Measurements from ENCODE around the gene SETBP1. TPM values are rescaled to one million over a fixed set of nuclear protein-coding genes. Genes with fewer than 3 reads are reported as not detected.

Gene SETBP1
- polyA plus RNA-seq (2014; cell fraction: cytosol; rRNA removed): 3.3 and 5.3 TPM in 2 replicates
- polyA plus RNA-seq (2014; cell fraction: nucleus; rRNA removed): 2.5 and 4.6 TPM in 2 replicates

DNA sequence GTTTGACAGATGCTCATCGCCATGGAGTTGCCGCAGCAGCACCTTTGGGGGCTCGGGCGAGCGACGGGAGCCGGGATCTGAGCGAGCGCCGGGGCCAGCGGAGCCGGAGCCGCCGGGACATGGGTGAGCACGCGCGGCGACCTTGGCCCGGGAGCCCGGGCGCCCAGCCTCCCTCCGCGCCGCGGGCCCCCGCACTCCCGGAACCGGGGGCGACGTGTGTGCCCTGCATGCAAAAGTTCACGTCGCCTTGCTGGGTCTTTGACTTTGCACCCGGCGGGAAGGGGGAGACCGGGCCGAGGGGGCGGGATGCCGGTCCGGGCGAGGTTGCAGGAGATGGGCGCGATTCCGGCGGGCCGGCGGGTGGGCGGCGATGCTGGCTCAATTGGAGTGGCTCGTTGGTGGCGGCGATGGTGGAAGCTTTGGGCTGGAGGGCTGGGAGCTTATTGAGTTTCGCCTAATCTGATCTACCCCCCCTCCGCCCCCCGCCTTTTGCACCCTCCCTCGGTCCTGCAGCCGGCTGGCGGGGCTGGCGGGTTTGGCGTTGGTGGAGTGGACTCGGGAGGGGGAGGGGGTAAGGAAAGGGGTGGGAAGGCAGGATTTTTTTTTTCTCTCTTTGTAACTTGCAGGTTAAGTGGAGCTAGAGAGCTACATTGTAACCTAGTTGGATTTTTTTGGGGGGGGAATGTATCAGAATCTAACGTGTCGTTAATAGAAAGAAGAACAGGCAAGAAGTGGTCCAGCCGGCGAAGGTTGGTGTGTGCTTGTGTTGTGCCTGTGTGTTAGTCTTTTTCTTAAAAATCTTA is at the start of gene SETBP1:
Gene SETBP1 (plus strand): TSS at position 616 of the 803 bp plus-strand sequence. CDS start 20,459 bp downstream, outside the sequence.
- DNase-seq (ENCODE audit: low spot score): peak; percentile 80

DNA sequence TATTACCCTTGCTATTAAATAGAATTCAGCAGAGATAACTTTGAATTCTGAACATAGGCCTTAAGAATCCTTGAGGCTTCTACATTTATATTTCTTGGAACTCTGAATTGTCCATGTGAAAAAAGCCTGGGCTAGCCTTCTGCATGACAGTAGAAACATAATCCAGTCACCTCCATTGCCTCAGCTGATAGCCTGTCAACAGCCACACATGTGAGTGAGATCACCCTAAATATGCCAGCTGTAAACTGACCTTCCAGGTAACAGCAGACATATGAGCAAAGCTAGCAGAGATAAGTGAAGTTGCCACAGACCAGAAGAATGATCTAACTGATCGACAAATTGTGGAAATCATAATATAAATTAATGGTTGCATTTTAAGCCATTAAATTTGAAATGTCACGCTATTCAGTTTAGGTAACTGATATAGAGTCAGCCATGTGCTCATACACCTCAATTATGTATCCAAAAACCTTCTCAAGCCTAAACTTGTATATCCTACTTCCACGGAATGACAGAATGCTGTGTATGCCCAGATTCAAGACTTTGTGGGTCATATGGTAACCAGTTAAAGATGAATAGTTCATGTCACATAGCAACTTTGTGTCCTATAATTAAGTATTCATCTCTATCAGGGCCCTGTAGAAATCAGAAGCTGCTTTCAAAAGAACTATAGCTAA is 48.1 kb upstream of the SETBP1 start:
- no peak for DNase-seq (ENCODE audit: low spot score)

DNA sequence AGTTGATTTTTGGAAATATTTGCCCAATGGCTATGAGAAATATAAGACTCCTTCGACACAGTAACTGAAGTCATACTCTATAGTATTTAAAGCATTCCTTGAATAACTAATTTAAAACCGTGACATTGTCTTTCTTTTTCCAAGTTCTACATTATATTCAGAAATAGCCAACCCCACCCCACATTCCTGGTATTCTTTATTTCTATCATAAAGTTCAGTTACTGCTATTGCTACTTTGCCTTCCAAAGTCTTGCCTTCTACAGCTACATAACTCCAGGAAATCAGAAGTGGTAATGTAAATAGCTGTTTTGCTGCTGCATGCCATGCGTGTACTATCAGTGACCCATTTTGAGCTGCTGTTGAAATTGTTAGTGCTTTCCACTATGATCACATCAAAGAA is 45.1 kb upstream of the SETBP1 start:
- no peak for DNase-seq (ENCODE audit: low spot score)

DNA sequence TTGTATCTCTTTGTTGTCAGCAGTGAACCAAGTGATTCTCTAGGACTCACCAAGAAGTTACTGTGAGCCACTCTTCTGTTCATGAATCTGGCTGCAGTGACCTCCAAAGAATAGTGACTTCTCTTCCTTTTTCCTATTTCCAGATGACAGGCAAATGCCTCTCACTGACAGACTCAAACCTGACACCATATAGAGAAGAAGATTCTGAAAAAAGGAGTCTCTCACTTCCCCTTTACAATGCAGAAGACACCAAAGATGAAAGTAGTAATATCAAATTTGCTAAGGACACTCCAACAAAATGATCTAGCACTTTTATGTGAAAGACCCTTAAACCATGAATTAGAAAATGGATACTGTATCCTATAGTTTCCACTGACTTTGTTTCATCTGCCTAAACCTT is 44.4 kb upstream of the SETBP1 start:
- DNase-seq (ENCODE audit: low spot score): no peak

DNA sequence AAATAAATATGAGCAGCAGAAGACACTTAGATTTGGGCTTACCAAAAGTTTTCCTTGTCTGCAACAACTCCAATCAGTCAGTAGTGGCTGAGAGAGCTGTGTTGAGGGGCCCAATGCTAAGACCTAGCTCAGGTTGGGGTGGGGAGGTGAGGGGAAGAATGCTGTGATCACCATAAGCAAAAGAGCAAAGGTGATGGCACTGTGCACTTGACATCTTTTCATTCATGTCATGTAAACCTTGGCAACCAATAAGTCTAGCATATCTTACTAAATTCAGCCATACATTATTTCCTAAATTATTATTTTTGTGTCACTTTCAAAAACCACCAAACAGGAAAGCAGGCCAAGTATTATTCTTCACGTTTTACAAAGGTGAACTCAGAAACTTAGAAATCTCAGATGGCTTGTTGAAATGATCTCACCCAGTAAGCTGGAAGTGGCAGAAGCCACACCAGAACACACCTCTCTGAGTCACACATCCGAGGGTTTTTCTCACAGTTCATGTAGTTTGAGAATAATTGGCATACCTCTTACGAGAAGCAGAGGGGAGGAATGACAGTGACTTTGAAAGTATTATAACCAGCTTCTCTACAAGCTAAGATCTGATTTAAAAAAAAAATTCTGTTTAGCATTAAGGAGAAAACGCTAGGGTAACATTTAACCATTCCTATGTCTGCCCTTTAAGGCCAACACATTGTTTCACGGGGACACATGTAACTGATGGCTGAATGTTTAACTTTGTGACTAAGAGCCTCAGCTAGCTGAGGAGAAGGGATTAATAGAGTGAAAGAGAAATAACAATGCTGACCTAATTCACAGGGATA is 43.3 kb upstream of the SETBP1 start:
- no peak for DNase-seq (ENCODE audit: low spot score)

DNA sequence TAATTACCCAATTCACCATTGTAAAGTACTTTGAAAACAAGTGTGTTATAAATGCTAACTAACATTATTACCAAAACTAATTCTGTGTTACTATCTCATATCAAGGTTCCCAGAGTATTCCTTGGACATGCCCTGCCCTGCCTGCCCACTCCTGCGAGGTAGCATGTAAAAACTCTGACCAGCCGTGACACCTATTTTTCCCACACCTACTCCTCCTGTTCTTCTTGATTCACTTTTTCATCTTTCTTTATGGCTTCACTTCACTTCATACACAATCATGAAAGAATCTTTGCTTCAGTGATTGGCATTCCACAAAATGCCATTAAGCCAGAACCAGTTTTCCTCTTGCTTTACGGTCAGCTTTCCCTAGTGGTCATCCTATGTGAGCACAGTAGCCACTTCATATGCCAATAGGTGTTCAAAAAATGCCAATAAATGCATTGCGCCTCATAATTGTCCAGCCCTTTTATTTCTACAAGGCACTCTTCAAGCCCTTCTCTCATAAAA is 42.6 kb upstream of the SETBP1 start:
- DNase-seq (ENCODE audit: low spot score): no peak

DNA sequence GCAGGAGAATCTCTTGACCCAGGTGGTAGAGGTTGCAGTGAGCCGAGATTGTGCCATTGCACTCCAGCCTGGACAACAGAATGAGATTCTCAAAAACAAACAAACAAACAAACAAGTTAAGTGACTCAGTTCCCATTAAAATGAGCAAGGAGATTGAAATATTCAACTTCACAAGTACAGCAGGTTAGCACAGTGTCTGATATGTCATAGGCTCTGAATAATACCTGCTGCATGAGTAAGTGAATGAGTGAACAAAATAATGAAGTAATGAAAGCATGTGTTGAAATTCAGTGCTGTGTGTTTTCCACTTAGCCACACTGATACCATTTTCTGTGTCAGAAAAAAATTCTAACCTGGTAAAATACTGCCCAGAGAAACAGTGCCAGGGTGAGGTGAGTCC is 41.9 kb upstream of the SETBP1 start:
- no peak for DNase-seq (ENCODE audit: low spot score)

DNA sequence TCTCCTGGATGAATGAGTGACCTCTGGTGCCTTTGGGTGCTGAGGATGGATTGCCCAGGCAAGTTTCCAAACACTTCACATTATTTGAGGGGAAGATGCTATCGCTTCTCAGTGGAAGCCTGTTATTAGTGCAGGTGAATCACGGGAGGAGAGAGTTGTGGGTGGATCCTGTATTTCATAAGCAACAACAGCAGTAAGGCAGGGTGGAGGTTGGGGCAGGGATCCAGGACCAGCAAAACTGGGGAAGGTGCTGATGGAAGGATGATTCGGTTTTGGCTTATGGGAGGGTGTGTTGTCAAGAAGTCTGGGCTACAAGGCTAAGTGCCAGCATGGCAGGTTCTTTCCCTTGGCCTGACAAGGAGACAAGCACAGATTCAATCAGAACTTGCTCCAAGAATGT is 37.7 kb upstream of the SETBP1 start:
- DNase-seq (ENCODE audit: low spot score): no peak

DNA sequence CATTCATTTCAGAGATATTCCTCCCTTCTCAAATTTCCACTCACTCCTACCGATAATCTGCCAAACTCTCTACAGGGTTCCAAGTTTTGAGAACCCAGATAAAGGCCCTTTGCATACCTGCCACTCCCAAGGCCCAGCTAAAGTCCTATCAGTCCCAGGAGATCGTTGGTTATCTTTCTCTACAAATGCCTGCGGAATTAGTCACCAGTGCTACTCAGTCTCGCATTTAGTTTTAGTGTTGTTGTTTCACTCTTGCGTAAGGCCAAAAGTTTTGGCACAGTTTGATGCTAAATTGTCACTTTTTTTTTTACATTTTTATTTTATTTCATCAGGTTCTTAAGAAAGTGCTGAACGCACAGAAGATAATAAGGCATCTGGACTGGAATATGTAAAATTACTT is 29.2 kb upstream of the SETBP1 start:
- DNase-seq (ENCODE audit: low spot score): no peak

DNA sequence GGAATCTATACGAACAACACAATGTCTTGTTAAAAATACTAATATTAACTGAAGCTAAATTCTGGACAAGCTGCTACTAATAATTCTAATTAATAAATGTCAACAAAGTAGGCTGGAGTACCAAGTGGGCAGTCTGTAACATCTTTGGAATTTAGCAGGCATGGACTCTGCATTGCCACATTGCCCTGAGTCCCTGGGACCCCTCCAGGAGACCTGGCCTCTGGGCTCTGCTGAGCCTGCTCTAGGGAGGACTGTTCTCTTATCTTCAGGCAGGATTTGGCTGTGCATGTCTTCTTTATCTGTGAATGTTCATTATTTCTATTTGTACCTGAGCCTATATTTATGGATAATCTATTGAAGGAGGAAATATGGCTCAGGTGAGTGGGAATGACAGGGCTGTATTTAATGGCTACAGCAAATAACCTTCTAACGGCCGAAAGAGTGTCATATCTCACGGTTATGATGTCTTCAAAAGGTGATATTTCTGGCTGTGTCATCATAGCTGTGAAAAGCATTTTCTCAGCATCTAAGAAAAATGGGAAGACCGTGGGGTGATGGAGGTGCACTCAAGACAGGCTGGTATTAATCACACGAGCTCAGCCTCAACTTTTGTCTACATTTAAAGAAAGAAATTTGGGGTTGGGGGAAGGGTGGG is 28.6 kb upstream of the SETBP1 start:
- no peak for DNase-seq (ENCODE audit: low spot score)

DNA sequence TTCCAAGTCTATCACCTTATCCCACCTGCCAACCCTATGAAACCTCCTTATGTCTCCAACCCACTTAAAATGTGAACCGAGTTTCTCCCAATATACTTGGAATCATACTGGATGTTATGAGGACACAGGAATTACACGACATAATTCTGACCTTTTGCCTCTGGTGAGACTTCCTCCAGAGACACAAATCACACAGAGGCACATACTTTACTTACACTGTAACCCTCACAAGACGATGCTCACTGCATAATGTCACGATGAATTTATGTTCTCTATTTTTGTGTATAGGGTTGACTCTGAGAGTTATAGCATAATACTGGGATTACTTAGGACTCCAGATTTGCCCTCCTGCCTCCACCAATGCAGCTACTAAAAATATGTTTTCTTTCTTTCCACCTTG is 28.0 kb upstream of the SETBP1 start:
- no peak for DNase-seq (ENCODE audit: low spot score)

DNA sequence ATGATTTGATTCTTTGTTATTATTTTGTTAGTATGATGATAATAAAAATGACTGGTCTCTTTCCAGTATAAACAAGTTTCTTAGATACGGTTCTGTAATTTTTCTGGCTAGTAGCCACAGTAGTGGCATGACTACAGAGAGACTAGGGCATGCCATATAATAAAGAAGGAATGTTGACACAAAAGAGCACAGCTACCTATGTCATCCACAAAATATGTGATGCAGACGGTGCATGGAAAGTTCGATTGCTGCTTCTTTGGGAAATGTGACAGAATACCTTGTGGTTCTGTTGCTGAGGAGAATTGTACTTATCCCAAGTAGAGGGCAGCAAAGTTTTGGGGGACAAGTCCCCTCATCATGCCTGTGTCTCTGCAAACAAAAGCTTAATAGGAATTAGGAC is 26.1 kb upstream of the SETBP1 start:
- DNase-seq (ENCODE audit: low spot score): no peak

DNA sequence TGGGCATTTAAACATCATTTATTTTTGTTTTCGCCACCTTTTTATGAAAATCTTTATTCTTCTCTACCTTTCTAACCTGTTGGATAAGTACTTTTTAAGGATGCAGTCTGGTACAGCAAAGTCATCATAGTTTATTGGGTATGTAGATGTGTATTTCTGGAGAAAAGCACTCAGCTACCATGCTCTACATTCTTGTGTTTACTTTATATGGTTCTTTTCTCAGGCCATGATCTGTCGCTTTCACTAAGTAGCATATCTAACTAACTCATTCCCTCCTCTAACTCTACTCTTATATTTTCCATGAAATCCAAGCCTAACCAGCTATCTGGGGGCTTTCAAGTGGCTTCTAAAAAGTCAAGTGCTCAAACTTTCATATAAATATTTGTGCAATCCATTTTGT is 25.3 kb upstream of the SETBP1 start:
- no peak for DNase-seq (ENCODE audit: low spot score)

DNA sequence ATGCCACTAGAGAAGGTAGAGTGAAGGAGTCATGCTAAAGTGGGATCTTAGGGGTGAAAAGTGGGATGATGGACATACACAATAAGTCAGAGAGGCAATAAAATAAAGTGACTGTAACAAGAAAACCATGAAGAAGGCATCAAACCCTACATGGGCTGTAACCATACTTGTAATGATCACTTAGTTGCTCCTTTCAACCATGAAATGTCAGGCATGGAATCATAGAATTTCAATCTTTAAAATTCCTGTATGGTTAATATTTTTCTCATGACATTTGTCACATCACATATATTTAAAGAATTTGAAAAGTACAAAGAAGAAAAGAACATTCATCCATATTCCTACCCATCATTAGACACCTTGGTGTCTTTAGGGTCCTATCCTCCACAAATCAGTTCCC is 20.9 kb upstream of the SETBP1 start:
- DNase-seq (ENCODE audit: low spot score): no peak

DNA sequence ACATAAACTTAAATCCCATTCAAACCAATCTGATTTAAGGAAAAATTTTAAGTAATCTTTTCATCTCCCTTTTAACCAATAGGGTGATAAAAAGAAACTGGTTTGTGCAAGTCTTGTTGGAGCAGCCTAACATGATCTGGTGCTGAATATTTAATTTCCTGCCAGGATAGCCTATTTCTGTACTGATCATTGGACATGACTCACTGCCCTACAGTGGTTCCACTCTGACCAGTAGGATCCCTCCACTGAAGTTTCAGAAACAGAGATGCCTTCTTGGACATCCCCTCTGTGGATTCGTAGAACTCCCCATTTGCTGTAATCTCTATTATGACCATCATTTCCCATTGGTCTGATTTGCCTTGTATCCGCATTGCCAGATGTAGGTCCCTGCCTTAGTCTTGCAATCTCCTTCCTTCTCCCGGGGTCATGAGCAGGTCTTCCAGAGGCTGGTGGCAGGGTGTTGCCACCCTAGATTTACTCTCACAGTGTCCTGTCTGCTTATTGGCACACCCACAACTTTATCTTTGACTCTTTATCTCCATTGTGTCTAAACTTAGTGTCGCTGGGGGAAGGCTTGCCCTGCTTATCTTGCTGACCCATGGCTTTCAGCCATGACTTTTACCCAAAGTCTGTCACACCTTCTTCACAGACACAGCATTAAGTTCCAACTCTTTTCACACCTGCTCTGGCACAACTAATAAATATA is 12.3 kb upstream of the SETBP1 start:
- DNase-seq (ENCODE audit: low spot score): no peak

DNA sequence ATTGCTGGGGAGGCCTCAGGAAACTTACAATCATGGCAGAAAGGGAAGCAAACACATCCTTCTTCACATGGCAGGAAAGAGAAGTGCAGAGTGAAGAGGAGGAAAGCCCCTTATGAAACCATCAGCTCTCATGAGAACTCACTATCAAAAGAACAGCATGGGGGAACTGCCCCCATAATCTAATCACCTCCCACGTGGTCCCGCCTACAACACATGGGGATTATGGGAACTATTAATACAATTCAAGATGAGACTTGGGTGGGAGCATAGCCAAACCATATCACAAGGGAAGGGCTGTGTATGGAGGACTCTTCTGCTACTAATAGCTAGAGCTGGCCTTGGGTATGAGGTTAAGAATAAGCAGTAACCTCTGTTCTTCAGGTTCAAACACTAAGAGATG is 8.8 kb upstream of the SETBP1 start:
- no peak for DNase-seq (ENCODE audit: low spot score)

DNA sequence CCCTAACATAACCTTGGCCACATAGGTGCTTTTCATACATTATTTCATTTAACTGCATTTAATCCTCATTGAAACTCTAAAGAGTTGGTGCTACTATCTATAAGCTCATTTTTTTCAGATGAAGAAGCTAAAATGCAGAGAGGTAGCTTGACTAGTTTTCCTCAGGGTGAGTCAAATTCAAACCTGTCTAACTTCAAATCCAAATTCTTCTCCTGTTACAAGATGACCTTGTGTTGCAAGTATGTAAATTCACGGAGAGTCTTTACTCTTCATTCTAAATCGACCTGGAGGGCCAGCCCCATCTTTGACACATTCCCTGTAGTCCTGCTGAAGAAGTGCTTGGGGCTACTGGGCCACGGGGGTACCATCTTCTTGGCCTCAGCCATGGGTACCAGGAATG is 8.2 kb upstream of the SETBP1 start:
- DNase-seq (ENCODE audit: low spot score): no peak

DNA sequence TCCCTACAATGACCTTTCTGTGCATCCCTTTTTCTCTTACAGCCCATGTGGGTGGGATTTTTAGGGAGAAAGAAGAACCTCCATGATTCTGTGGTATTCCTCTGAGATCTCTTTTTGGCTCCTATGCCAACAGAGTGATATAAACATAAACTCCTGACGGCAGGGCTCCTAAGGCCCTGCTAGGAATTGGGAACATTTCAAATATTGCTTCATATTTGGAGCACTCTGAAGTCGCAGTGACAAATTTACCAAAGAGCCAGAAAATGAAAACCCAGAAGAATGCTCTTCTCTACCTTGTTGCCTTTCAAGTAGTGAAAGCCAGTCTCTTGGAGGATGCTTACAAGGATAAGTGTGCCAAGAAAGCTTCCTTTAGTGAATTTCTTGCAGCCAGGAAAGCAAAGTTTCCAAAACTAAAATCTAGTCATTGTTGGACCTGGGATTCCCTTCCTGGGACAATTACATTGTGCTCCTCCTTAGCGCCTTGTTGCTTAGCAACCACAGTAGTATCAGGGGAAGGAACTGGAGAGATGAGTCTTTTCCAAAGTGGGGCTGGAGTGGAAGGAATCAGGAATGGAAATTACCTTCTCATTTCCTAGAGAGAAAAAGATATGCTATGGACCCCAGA is 7.3 kb upstream of the SETBP1 start:
- DNase-seq (ENCODE audit: low spot score): no peak

DNA sequence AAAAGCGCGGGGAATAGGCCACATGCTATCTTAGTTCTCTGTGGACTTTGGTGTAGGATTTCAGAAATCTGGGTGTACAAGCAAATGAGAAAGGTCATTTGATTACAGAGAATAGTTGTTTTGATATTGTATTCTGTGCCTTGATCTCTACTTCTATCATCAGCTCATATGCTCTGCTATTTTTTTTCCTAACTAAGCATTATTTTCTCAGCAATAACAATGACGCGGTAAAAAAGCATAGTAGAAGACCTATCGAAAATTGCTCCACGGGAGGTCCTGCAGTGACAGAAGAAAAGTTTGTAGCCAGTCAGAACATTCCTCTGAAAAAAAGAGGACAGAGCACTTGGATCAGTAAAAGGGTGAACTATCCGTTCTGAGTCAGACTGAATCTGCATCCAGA is 2.8 kb upstream of the SETBP1 start:
- DNase-seq (ENCODE audit: low spot score): no peak

DNA sequence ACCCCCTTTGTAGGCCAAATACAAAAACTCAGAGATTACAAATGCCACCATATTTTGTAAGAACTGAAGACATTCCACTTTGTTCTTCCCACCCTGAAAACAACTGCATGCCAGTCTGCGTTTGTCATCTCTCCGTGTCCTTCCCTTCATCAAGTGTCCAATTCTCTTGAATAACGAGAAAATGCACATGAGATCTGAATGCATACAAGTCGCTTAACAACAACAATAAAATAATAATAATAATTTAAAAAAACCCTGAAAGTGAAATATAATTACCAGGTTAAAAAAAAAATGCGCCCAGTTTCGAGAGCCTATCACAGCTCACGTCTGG is 2.0 kb upstream of the SETBP1 start:
- no peak for DNase-seq (ENCODE audit: low spot score)

Data from SK-N-DZ (cell line).